Hepatocyte (in vitro differentiated cells): ENCODE data around the gene AP5B1. TPM values are rescaled to one million over a fixed set of nuclear protein-coding genes. Genes with fewer than 3 reads are reported as not detected.

ENCODE experiments used
- DNase-seq: peaks from one replicate; pipeline ENCODE4 v3.0.0-alpha.2; 2016; ENCODE audit warnings: low spot score
- H2AFZ ChIP-seq: fragments of 200-600 bp; sonication (generic); 2 replicates; pipeline ENCODE4 v1.6.0; 2016; ENCODE audit warnings: antibody characterized with exemption, mild to moderate bottlenecking
- H3K27ac ChIP-seq: fragments of 200-600 bp; sonication (generic); 2 replicates; pipeline ENCODE4 v1.5.1; 2016; ENCODE audit warnings: mild to moderate bottlenecking
- H3K27me3 ChIP-seq: fragments of 200-600 bp; sonication (generic); 2 replicates; pipeline ENCODE4 v1.6.1; 2016
- H3K36me3 ChIP-seq: fragments of 200-600 bp; sonication (generic); replicated peaks from 2 replicates; pipeline ENCODE4 v1.5.1; 2016; ENCODE audit warnings: low read depth; ENCODE audit not compliant: insufficient read depth
- H3K4me1 ChIP-seq: fragments of 200-600 bp; sonication (generic); 2 replicates; pipeline ENCODE4 v1.5.1; 2016; ENCODE audit warnings: mild to moderate bottlenecking, moderate library complexity; ENCODE audit not compliant: insufficient read depth
- H3K4me2 ChIP-seq: fragments of 200-600 bp; sonication (generic); 2 replicates; pipeline ENCODE4 v1.6.0; 2016
- H3K4me3 ChIP-seq: fragments of 200-600 bp; sonication (generic); 2 replicates; pipeline ENCODE4 v1.5.1; 2016; ENCODE audit warnings: mild to moderate bottlenecking
- H3K79me2 ChIP-seq: fragments of 200-600 bp; sonication (generic); 2 replicates; pipeline ENCODE4 v1.6.0; 2017; ENCODE audit warnings: mild to moderate bottlenecking
- H3K9me2 ChIP-seq: fragments of 200-600 bp; sonication (generic); replicated peaks from 2 replicates; pipeline ENCODE4 v1.6.0; 2017; ENCODE audit warnings: mild to moderate bottlenecking; ENCODE audit not compliant: insufficient read depth
- H3K9me3 ChIP-seq: fragments of 200-600 bp; sonication (generic); 2 replicates; pipeline ENCODE4 v1.5.1; 2016; ENCODE audit warnings: low read depth, mild to moderate bottlenecking
- H4K20me1 ChIP-seq: fragments of 200-600 bp; sonication (generic); 2 replicates; pipeline ENCODE4 v1.6.0; 2016; ENCODE audit warnings: mild to moderate bottlenecking; ENCODE audit not compliant: insufficient read depth, poor library complexity, severe bottlenecking
- EZH2 ChIP-seq: fragments of 200-600 bp; sonication (generic); IDR thresholded peaks from 2 replicates; pipeline ENCODE4 v1.6.1; 2016; ENCODE audit warnings: antibody characterized with exemption, mild to moderate bottlenecking, borderline replicate concordance
- EZH2phosphoT487 ChIP-seq: fragments of 200-600 bp; sonication (generic); IDR thresholded peaks from one replicate; pipeline ENCODE4 v1.6.1; 2018; ENCODE audit warnings: antibody characterized with exemption, mild to moderate bottlenecking, low read depth, moderate library complexity; ENCODE audit not compliant: unreplicated experiment, severe bottlenecking
- WGBS: methylation state at CpG from one replicate; pipeline ENCODE4 v1.1.6; 2016; ENCODE audit warnings: low lambda C conversion rate; ENCODE audit errors: missing lambda C conversion rate; 5-methylcytosine and 5-hydroxymethylcytosine counted together
- polyA plus RNA-seq: library from polyadenylated mRNA; unstranded; fragments of >200 nt; fragmentation: Nextera tagmentation; extraction: Ambion mirVana; gene quantifications from 2 replicates; pipeline ENCODE4 v1.2.1, GENCODE V29; 2016
- total RNA-seq: library from RNA; depleted of rRNA; stranded (reverse); fragments of >200 nt; gene quantifications from 2 replicates; pipeline ENCODE4 v1.2.3, GENCODE V29; 2014
- TF ChIP-seq, protein P1 (sequence below): fragments of 200-600 bp; sonication (generic); IDR thresholded peaks from 2 replicates; pipeline ENCODE4 v1.5.1; 2016; ENCODE audit warnings: antibody characterized with exemption, mild to moderate bottlenecking; ENCODE audit not compliant: poor library complexity

The AP5B1 gene
- total and polyA plus RNA-seq, 2 experiments from 2014 or later: 20.9 to 27.1 TPM

DNA sequence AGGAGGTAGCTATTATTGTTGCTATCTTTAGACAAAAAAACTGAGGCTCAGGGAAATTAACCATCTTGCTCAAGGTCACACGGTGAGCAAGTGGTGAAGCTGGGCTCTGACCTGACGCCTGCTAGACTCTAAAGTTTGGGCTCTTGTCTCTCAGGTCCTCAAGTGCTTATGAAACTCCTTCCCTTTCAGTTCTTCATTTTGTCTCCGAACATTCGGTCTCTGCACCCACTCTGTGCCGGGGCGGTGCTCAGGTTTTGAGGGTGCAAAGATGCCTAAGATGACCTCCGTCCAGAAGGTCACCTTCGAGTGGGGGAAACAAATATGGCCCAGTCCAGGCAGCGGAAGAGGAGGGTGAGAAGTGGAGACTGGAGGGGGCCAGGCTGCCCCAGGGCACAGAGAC is 22.1 kb upstream of the AP5B1 start:
- Histone ChIP-seq H3K9me2 (no peaks in the 10 kb centered on the region), H2AFZ (no peak overlapping the region), H3K4me1 (no peaks in the 10 kb centered on the region), H3K4me3 (no peak overlapping the region), H3K9me3 (no peaks in the 10 kb centered on the region), H3K27ac (no peak overlapping the region), H4K20me1 (no peaks in the 10 kb centered on the region), H3K36me3 (no peaks in the 10 kb centered on the region), H3K79me2 (no peaks in the 10 kb centered on the region), H3K27me3 (peaks cover 4% of the 10 kb centered on the region), H3K4me2 (no peak overlapping the region)
- WGBS: 95% methylated on average over 9 of the region's 9 CpGs
- no peak for TF ChIP-seq EZH2phosphoT487
- TF ChIP-seq EZH2: no peak
- TF ChIP-seq, protein P1, sequence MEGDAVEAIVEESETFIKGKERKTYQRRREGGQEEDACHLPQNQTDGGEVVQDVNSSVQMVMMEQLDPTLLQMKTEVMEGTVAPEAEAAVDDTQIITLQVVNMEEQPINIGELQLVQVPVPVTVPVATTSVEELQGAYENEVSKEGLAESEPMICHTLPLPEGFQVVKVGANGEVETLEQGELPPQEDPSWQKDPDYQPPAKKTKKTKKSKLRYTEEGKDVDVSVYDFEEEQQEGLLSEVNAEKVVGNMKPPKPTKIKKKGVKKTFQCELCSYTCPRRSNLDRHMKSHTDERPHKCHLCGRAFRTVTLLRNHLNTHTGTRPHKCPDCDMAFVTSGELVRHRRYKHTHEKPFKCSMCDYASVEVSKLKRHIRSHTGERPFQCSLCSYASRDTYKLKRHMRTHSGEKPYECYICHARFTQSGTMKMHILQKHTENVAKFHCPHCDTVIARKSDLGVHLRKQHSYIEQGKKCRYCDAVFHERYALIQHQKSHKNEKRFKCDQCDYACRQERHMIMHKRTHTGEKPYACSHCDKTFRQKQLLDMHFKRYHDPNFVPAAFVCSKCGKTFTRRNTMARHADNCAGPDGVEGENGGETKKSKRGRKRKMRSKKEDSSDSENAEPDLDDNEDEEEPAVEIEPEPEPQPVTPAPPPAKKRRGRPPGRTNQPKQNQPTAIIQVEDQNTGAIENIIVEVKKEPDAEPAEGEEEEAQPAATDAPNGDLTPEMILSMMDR: no peak
- DNase-seq: peak; percentile 1

DNA sequence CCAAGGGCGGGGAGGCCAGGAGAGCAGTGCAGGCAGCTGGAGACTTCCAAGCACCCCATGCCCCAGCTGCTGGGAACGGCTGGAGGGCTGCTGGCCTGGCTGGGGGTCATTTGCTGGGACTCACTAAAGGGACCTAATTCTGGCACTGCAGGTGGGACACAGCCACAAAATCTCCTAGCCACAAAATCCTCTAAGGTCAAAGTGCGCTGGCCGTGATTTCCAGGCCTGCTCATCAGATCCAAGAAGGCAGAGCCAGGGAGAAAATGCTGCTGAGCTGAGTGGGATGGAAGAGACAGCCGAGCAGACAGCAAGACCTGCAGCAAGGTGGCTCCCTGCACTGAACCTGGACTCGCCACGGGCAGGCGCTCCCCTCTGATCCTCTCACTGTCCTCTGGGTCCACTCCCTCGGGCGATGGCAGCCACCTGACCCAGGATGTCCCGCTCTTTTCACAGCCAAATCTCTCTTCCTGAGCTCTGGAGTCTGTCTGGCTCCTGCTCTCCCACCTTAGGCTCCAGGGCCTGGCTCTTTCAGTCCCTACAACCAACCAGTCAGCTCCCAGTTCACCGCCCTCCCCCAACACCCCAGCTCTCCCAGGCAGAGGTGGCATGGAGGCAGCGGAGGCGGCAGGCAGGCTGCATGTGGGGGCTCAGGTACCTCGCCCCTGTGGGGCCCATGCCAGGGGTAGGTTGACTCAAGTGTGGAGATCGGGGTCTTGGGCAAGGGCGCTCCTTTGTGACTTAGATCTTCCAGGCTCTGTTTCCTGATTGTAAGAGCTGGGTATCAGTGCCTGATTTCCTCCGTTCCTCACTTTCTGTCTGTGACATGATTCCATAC is 20.6 kb upstream of the AP5B1 start:
- Histone ChIP-seq H3K36me3 (no peaks in the 10 kb centered on the region), H4K20me1 (no peaks in the 10 kb centered on the region), H3K79me2 (no peaks in the 10 kb centered on the region), H3K9me3 (no peaks in the 10 kb centered on the region), H3K27ac (no peak overlapping the region), H3K4me2 (no peak overlapping the region), H3K4me1 (peaks cover 11% of the 10 kb centered on the region), H3K9me2 (no peaks in the 10 kb centered on the region), H2AFZ (no peak overlapping the region), H3K27me3 (peaks cover 4% of the 10 kb centered on the region), H3K4me3 (no peak overlapping the region)
- peak; percentile 4 for DNase-seq
- TF ChIP-seq EZH2 (no peak), EZH2phosphoT487 (no peak)
- TF ChIP-seq, protein P1: no peak
- 76% methylated on average over 18 of the region's 18 CpGs for WGBS

DNA sequence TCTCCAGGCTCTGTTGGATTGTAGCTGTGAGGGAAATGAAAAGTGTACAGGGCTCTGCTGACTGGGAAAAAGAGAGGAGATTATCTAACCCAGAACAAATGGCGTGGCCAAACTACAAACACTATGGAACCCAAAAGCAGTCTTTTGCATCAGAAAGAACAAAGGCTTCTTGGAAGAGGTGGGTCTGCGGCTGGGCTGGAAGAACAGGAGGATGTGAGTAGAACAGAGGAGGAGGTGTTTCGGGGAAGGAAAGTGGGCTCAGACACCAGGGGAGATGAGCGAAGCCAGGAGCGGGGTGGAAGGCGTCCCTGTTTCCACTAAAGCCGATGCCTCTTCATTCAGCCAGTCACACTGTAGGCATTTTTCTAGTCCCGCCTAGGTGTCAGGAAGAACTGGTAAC is 18.1 kb upstream of the AP5B1 start:
- peaks cover 11% of the 10 kb centered on the region for H3K4me1 ChIP-seq
- no peaks in the 10 kb centered on the region for H3K9me2 ChIP-seq
- H3K9me3 ChIP-seq: no peaks in the 10 kb centered on the region
- no peak overlapping the region for H3K27ac ChIP-seq
- no peak overlapping the region for H3K4me3 ChIP-seq
- no peak overlapping the region for H3K4me2 ChIP-seq
- no peak for DNase-seq
- H3K79me2 ChIP-seq: peaks cover 4% of the 10 kb centered on the region
- H3K27me3 ChIP-seq: peaks cover 4% of the 10 kb centered on the region
- H3K36me3 ChIP-seq: no peaks in the 10 kb centered on the region
- 90% methylated on average over 8 of the region's 8 CpGs for WGBS
- no peak overlapping the region for H2AFZ ChIP-seq
- H4K20me1 ChIP-seq: no peaks in the 10 kb centered on the region
- TF ChIP-seq, protein P1: no peak
- TF ChIP-seq EZH2 (no peak), EZH2phosphoT487 (no peak)
